GM12891 (cell line): ENCODE results near the gene PMCH.

ENCODE experiments used
- PAX5 ChIP-seq: IDR thresholded peaks from 2 replicates; pipeline ENCODE4 v1.6.1; 2011; ENCODE audit warnings: low read length, moderate library complexity, mild to moderate bottlenecking; ENCODE audit not compliant: insufficient read depth, severe bottlenecking
- POLR2A ChIP-seq: IDR thresholded peaks from 2 replicates; pipeline ENCODE4 v1.6.1; 2011; ENCODE audit warnings: low read depth, low read length, control low read depth
- POLR2AphosphoS5 ChIP-seq: IDR thresholded peaks from 2 replicates; pipeline ENCODE4 v1.6.1; 2011; ENCODE audit warnings: low read depth, low read length, control low read depth
- SPI1 ChIP-seq: IDR thresholded peaks from 2 replicates; pipeline ENCODE4 v1.6.1; 2011; ENCODE audit warnings: low read depth, low read length, control low read depth
- TAF1 ChIP-seq: IDR thresholded peaks from 2 replicates; pipeline ENCODE4 v1.6.1; 2011; ENCODE audit warnings: low read depth, low read length, control low read depth

GRCh38 chr12:102167821-102168604 lies 29.6 kb downstream of the PMCH start:
- TF ChIP-seq POLR2A (no peak), POLR2AphosphoS5 (no peak), TAF1 (no peak), PAX5 (no peak), SPI1 (no peak)
